ENCODE results near the gene KCNQ1. TPM values are rescaled to one million over a fixed set of nuclear protein-coding genes. Genes with fewer than 3 reads are reported as not detected.

Gene KCNQ1
- total and polyA plus RNA-seq, 8 donors: 14.0 to 61.1 (median 46.7) TPM

DNA sequence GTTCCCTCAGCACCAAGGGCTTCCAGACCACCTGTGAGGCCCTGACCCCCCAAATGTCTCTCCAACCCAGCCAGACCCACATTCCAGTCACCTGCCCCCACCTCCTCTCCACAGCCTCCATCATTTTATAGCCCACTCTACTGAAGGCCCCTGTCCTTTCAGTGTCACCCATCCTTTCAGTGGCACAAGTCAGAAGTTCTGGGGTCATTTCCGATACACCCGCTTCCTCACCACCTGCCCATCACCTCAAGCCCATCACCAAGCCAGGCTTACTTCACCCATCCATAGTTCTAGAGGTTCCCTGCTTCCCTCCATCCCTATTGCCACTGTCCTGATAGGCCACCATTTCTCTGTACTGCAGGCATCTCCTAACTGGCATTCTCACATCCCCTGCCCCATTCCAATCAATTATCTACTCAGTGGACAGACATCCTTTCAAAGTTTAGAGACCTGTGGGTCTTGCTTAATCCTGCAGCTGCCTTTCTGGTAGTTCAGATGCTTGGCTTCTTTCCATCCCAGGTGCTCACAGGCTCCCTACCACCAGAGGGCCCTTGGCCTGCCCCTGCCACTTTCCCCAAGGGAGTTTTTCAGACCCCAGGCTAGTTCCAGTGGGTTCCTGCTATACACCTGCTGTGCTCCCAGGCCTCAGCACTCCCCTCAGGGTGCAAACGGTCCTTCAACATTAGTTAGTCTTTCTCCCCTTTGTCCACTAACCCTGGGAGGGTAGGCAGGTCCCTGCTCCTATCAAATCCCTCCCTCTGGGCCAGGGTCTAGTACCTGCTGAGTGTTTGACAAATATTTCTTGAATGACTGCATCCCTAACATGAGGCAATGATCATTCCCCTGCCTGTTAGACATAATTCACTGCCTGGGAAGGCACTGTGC, 247.4 kb downstream of the KCNQ1 start:
- Histone ChIP-seq H3K9me3 (no peaks in the 10 kb centered on the region), H3K36me3 (no peaks in the 10 kb centered on the region), H3K4me3 (no peak overlapping the region), H3K27me3 (no peaks in the 10 kb centered on the region), H3K4me1 (peaks cover 0 to 5% (median 0%) of the 10 kb centered on the region in 3 donors), H3K27ac (peak overlapping the region in 1 of 4 donors; percentile 37)
- peak in 4 of 6 donors; percentile 27 to 56 (median 42) for DNase-seq
- peak; percentile 55 to 65 (median 59) for ATAC-seq
- FAIRE-seq: no peak
- intact Hi-C loops (cut with DNase I): loop anchor here in 2 of 3 donors (10.0 kb wide), 1 partner anchor 193 kb away; the partner anchor contains the start of gene CDKN1C (in 2 of the 2)
- 75 to 77% methylated on average over 3 of the region's 3 CpGs for WGBS, 2 donors
- TF ChIP-seq, protein P1, sequence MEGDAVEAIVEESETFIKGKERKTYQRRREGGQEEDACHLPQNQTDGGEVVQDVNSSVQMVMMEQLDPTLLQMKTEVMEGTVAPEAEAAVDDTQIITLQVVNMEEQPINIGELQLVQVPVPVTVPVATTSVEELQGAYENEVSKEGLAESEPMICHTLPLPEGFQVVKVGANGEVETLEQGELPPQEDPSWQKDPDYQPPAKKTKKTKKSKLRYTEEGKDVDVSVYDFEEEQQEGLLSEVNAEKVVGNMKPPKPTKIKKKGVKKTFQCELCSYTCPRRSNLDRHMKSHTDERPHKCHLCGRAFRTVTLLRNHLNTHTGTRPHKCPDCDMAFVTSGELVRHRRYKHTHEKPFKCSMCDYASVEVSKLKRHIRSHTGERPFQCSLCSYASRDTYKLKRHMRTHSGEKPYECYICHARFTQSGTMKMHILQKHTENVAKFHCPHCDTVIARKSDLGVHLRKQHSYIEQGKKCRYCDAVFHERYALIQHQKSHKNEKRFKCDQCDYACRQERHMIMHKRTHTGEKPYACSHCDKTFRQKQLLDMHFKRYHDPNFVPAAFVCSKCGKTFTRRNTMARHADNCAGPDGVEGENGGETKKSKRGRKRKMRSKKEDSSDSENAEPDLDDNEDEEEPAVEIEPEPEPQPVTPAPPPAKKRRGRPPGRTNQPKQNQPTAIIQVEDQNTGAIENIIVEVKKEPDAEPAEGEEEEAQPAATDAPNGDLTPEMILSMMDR (IDR thresholded peaks at IDR 0.05): peak in 2 of 4 donors; percentile 23 to 28

DNA sequence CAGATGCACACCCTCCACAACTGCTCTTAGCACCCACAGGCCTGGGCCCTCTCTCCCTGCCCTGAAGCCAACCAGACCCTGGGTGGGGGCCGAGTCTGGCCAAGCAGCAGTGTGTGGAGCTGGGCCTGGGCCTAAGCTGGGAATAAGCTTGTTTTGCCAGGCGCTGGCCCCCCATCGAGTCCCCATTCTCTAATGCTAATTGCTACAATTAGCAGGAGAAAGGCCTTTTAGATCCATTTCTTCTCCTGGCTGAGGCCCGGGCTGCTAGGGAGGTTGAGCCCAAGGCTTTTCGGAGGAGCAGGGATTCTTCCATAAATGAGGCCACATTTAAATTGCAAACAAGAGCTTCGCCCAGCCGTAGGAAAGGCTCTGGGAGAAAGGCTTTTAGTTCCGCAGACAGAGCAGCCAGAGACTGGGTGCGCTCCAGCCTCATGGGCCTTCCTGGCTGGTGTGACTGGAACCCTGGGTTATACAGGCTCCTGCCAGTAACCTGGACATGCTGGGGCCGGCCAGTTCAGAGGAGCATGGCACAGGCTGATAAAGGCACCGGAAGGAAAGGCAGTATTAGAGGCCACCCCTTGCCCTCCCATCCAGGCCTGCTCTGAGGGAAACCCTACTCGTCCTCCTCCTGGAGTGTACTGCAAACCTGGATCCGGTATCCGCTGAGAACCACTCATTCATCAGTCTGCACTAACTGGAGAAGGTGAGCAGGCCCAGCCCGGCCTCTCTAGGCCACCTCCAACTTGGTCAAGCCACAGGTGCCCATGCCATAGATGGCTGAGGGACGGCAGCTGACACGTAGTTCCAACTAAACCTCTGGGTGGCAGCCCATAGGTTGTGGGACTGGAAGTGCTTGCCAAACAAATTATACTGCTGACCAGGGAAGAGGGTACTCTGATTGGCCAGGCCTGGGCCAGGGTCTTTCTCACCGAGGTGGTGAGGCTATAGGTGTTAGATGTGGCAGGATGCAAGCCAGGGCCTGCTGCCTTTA, 248.8 kb downstream of the KCNQ1 start:
- Histone ChIP-seq H3K4me1 (peaks cover 0 to 5% (median 4%) of the 10 kb centered on the region in 3 donors), H3K27me3 (no peaks in the 10 kb centered on the region), H3K36me3 (no peaks in the 10 kb centered on the region), H3K4me3 (no peak overlapping the region), H3K9me3 (no peaks in the 10 kb centered on the region), H3K27ac (peak overlapping the region in 1 of 4 donors; percentile 37)
- TF ChIP-seq, protein P1 (IDR thresholded peaks at IDR 0.05): no peak
- ATAC-seq (no peak), FAIRE-seq (no peak), DNase-seq (peak in 3 of 6 donors; percentile 22 to 53 (median 45))
- intact Hi-C loops (cut with DNase I): loop anchor here in 2 of 3 donors (10.0 kb wide), 1 partner anchor 191 kb away; the partner anchor contains the start of gene CDKN1C (in 2 of the 2)
- 81 to 82% methylated on average over 18 of the region's 18 CpGs for WGBS, 2 donors

DNA sequence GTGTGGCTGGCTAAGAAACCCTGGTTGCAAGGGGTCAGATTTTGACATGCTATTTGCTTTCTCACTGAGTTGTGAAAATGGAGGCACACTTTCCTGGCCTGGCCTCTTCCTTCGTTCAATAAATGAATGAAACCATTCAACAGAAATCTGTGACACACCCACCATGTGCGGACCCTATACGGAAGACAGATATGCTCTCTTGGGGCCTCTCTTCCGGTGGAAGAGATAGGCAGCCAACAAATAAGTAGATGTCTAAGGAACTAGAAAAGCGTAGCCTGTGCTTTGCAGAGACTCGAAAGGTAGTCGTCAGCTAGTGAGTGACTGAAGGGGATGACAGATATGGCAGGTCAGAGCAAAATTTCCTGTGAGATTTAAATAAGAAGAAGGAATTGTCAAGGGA, 249.7 kb downstream of the KCNQ1 start:
- H3K27me3 ChIP-seq: no peaks in the 10 kb centered on the region
- no peak overlapping the region for H3K27ac ChIP-seq
- intact Hi-C loops (cut with DNase I): loop anchor here in 2 of 3 donors (10.0 kb wide), 1 partner anchor 190 kb away; the partner anchor contains the start of gene CDKN1C (in 2 of the 2)
- H3K4me3 ChIP-seq: no peak overlapping the region
- FAIRE-seq (no peak), DNase-seq (no peak), ATAC-seq (no peak)
- 86% methylated on average over 7 of the region's 7 CpGs for WGBS, 2 donors
- no peaks in the 10 kb centered on the region for H3K9me3 ChIP-seq
- TF ChIP-seq, protein P1 (IDR thresholded peaks at IDR 0.05): no peak
- H3K4me1 ChIP-seq: peaks cover 0 to 5% (median 4%) of the 10 kb centered on the region in 3 donors
- H3K36me3 ChIP-seq: no peaks in the 10 kb centered on the region

DNA sequence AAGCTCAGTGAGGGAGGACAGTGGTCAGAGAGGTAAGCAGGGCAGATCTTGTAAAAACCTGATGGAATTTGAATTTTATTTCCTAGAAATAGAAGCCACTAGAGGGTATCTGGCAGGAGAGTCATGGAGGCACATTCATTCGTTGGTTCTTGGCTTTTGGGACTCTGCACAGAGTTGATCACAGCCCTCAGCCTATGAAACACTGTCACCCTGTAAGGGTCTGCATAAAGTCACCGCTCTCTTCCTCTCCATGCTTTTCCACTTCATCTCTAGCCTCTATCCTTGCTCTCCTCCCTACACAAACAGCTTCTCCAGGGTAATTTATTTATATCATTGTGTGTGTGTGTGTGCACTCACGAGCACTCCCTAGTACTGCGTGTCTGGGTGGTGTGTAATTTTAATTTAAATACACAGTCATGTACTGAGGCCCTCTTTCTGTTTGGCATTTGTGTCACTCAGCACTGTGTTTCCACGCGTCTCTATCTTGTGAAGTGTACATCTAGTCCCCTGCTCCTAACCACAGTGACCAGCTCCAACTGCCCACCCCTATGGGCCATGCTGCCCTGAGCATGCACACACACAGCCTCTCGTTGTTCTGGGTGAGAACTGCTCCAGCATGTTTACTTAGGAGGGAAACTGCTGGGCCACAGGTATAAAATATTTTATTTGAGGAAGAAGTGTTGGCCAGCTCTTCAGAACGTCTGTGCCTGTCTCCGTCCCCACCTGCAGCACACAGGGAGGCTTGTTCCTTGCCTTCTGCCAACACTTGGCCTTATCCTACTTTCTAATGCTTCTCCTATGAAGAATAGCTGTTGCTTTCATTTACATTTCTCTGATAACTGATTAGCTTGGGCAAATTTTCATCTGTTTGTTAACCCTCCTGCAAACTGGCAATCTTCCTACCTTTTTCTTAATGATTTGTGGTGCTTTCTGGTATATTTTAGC, 250.5 kb downstream of the KCNQ1 start:
- WGBS, 2 donors: 74 to 75% methylated on average over 9 of the region's 9 CpGs
- no peak overlapping the region for H3K4me3 ChIP-seq
- intact Hi-C loops (cut with DNase I): loop anchor here in 2 of 3 donors (10.0 kb wide), 1 partner anchor 190 kb away; the partner anchor contains the start of gene CDKN1C (in 2 of the 2)
- no peaks in the 10 kb centered on the region for H3K27me3 ChIP-seq
- DNase-seq (peak in 2 of 6 donors; percentile 13 to 22), ATAC-seq (no peak), FAIRE-seq (no peak)
- H3K36me3 ChIP-seq: no peaks in the 10 kb centered on the region
- no peaks in the 10 kb centered on the region for H3K9me3 ChIP-seq
- H3K27ac ChIP-seq: no peak overlapping the region
- TF ChIP-seq, protein P1 (IDR thresholded peaks at IDR 0.05): no peak
- H3K4me1 ChIP-seq: peaks cover 0 to 5% (median 4%) of the 10 kb centered on the region in 3 donors
